Activated CD4-positive, CD25-positive, alpha-beta regulatory T cell treated with anti-CD3 and anti-CD28 coated beads, Interleukin-2, amount 50 U/mL, for 16 hours (primary cell): ENCODE results near the gene KCNJ6.
"Not testable (repeated sequence)": the region's sequence is repeated elsewhere in the genome, so short reads cannot be mapped to it uniquely, and the experiment has no call there.

ENCODE experiments used
- DNase-seq: peaks from one replicate; pipeline ENCODE4 v3.0.0-alpha.2; 2020; ENCODE audit warnings: low read depth, low spot score

Gene KCNJ6

GRCh38 chr21:37645848-37646247 lies 270.4 kb downstream of the KCNJ6 start:
- DNase-seq = no peak

GRCh38 chr21:37644636-37645035 lies 271.6 kb downstream of the KCNJ6 start:
- DNase-seq = no peak

DNA sequence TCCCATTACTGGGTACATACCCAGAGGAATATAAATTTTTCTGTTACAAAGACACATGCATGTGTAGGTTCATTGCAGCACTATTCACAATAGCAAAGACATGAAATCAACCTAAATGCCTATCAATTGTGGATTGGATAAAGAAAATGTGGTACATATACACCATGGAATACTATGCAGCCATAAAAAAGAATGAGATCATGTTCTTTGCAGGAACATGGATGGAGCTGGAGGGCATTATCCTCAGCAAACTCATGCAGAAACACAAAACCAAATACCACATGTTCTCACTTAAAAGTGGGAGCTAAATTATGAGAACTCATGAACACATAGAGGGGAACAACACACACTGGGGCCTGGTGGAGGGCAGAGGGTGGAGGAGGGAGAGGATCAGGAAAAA lies 272.4 kb downstream of the KCNJ6 start:
- not testable (repeated sequence) for DNase-seq

GRCh38 chr21:37642493-37642892 lies 273.8 kb downstream of the KCNJ6 start:
- DNase-seq = no peak

DNA sequence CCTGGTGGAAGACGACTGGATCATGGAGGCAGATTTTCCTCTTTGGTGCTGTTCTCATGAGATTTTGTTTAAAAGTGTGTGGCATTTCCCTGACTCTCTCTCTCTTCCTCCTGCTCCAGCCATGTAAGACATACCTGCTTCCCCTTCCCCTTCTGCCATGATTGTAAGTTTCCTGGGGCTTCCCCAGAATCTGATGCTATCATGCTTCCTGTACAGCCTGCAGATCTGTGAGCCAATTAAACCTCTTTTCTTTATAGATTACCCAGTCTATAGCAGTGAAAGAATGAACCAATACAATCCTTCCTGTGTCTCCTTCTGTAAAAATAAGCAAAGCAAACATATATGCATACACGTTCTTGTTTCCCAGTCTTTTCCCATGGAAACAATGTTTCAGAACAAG lies 276.5 kb downstream of the KCNJ6 start:
- DNase-seq = no peak

DNA sequence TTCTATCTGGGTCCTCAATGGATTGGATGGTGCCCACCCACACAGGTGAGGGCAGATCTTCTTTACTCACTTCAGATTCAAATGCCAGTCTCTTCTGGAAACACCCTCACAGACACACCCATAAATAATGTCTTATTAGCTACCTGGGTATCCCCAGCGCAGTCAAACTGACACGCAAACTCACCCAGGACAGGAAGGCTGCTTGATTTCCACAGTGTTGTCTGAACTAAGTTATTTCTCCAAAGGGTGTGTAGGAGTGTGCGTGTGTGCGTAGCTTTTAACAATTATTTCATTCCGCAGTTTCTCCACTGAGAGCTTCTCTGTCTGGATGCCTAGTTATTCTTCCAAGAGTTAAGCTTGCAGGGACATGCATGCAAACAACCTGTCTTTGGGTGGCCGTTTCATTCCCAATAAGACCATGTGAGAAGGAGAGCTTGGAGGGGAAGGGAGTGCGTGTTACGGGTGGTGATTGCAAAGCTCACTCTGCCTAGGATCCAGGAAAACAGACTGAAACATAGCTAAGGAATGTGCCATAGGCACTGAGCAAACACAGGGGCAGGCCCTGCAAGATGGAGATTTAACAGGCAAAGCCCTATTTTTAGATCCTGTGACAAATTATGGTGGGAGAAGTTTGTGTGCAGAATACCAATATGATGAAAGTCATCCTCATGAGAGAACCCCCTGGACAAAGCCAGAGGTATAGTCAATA lies 280.0 kb downstream of the KCNJ6 start:
- no peak for DNase-seq

DNA sequence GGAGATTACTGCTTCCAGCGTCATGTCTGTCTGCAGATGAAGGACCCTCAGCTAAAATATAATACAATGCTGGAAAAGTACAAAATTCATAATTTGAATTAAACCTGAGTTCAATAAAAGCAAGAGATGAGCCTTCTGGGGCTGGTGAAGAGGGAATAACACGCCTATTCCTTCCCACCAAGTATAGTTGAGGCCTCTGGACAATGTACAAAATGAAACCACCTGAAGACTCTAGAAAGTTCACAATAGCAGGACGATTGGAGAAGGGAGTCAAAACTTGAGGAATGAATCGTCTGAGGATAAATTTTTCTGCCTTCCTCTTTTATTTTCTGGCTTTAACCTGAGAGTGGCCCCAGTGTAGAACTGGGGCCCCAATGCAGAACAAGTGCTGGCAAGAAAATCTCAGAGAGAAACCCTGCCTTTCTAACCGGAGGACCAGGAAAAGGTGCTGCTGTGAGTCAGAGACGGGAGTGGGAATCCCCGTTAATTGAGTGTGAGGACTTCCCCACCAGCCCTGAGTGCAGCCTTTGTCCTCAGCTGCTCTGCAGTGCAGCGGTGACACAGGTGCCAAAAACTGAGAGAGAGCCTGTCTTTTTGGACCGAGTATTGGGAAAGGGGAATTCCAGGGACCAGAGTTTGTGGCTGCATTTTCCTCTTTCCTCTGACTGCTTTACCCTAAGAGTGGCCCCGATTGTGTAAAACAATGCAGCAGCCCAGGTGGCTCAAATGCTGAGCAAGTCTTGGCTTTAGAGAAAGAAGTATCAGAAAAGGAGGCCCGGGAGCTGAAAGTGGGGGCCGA lies 284.7 kb downstream of the KCNJ6 start:
- no peak for DNase-seq

DNA sequence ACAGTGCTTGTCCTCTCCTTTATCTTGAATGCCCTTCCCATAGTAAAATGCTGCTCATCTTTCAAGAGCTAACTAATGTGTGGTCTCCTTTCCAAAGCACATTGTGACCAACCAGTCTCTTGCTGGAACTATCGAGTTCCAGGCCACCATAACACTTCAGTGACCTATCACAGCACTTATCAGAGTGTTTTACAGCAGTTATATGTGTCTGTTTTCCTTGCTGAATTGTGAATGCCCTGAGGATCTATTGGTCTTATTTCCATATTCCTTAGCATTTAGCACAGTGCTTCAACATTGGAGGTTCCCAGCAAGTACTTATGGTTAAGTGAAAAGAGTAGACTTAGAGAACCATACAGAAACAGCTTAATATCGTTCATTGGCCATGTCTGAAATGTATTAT lies 285.4 kb downstream of the KCNJ6 start:
- DNase-seq = no peak

DNA sequence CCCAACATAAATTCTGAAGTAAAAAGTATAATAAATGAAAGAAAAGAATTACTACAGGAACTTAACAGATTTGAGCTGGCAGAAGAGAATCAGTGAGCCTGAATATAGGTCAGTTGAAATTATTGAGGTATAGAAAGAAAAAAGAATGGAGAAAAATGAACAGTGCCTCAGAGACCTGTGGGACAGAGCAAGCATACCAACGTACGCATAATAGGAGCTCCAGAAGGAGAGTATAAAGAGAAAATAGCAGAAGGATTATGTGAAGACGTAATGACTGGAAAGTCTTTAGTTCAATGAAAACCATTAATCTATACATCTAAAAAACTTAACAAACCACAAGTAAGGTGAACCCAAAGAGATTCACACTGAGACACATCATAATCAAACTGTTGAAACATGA lies 287.9 kb downstream of the KCNJ6 start:
- no peak for DNase-seq

- no peak for DNase-seq
Measured at GRCh38 chr21:37627561-37627960, 288.7 kb downstream of the KCNJ6 start.

GRCh38 chr21:37627074-37627473 lies 289.2 kb downstream of the KCNJ6 start:
- DNase-seq = no peak

DNA sequence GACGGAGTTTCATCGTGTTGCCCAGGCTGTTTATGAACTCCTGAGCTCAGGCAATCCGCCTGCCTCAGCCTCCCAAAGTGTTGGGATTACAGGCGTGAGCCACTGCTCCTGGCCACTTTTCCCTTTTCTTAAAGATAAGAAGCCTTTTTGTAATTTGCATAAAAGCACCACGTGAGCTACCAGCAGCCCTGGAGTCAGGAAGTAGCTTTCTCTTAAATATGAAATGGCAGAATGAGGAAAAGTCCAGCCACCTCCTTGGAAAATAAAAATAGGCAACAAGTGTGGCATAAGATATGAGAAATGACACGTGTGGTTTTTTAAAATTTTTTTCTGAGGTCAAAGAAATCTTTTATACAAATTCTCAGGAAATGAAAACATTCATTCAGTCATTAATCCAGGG lies 289.9 kb downstream of the KCNJ6 start:
- no peak for DNase-seq

DNA sequence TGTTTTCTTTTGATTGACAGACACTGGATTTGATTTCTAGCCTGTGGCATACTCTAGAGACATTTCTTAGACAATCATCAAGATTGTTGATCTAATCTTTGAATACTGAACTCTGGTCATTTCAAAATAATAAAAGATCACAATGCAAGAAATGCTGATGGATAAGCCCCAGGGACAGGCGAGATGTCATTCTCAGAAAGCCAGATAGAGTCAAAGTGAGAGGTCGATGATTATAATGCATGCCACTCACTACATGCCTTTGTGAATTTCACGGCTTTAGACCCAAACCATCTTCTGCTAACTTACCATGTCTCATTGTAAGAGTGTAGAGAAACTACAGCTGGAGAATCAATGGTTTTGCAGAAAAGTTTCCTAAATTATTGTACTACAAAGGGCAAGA lies 292.6 kb downstream of the KCNJ6 start:
- DNase-seq = no peak

- no peak for DNase-seq
Measured at GRCh38 chr21:37623183-37623582, 293.1 kb downstream of the KCNJ6 start.

DNA sequence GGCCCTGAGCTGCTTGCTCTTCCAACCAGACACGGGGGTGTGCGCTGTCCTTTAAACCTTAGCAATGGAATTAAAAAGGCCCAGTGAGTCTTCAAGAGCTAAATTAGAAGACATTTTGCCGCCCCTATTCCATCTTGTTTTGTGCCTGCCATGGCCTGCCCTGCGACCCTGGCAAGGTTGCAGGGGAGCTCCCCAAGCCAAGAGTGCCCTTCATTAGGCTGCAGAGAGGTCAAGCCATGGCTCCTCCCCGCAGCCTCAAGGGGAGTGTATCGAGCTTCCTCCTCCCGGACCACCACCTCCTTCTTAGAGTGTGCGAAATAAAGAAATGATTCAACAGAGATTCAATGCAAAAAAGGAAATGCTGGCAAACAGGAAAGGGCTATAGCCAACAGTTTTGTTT lies 293.5 kb downstream of the KCNJ6 start:
- no peak for DNase-seq

DNA sequence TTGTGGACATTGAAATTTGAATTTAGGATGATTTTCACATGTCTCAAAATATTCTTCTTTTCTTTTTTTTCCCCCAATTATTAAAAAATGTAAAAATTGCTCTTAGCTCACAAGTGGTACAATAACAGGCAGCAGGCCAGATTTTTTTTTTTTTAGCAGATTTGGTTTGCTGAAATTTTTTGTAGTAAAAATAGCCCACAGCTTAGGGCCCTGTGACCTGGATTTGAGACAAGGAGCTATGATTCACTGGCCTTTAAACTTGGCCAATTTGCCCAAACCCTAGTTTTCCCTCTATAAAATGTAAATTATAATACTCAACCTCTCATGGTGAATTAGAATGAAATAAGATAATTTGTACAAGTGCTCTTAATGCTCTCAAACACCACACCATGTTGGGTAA lies 295.9 kb downstream of the KCNJ6 start:
- DNase-seq = no peak

GRCh38 chr21:37619464-37619974 lies 296.7 kb downstream of the KCNJ6 start:
- DNase-seq = no peak

GRCh38 chr21:37618081-37618480 lies 298.2 kb downstream of the KCNJ6 start:
- DNase-seq = no peak

GRCh38 chr21:37615962-37616361 lies 300.3 kb downstream of the KCNJ6 start:
- no peak for DNase-seq

DNA sequence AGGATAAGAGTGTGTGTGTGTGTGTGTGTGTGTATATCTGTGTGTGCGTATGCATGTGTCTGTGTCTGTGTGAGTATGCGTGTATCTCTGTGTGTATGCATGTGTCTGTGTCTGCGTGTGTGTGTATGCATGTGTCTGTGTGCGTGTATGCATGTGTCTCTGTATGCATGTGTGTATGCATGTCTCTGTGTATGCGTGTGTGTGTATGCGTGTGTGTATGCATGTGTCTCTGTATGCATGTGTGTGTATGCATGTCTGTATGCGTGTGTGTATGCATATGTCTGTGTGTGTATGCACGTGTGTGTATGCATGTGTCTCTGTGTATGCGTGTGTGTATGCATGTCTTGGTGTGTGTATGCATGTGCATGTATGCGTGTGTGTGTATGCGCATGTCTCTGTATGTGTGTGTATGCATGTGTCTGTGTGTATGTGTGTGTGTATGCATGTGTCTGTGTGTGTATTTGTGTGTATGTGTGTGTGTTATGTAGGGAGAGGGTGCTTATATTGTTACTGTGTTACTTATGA lies 301.8 kb downstream of the KCNJ6 start:
- DNase-seq = no peak

GRCh38 chr21:37607081-37607480 lies 309.2 kb downstream of the KCNJ6 start:
- no peak for DNase-seq

DNA sequence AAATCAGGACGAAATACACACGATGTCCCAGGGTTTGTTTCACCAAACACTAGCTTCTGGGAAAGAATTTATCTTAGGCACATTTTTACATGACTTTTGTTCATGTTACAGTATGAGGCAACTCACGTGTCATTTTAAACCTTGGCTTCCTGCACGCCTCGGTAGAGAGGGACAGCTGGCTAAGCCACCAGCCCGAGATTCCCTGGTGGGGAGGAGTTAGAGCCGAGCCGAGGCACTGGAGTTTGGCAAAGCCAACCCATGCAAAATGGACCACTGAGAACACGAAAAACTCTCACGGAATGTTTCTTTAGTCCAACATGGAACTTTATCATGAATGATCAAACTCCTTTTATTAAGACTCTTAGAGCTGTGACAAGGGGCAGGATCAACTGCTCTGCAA lies 309.7 kb downstream of the KCNJ6 start:
- DNase-seq = no peak

GRCh38 chr21:37605006-37605405 lies 311.3 kb downstream of the KCNJ6 start:
- no peak for DNase-seq
